BE2C (cell line): ENCODE measurements around the gene KSR2.

Experiments used
- DNase-seq: peaks from one replicate; pipeline ENCODE4 v3.0.0-alpha.2; 2020
- H3K27me3 ChIP-seq: fragments of 250-450 bp; sonication (Bioruptor Pico); 2 replicates; pipeline ENCODE4 v1.5.1; 2020; ENCODE audit warnings: mild to moderate bottlenecking
- H3K36me3 ChIP-seq: fragments of 250-450 bp; sonication (Bioruptor Pico); 2 replicates; pipeline ENCODE4 v1.5.1; 2020; ENCODE audit warnings: mild to moderate bottlenecking
- H3K4me1 ChIP-seq: fragments of 250-450 bp; sonication (Bioruptor Pico); 2 replicates; pipeline ENCODE4 v1.5.1; 2020
- H3K4me3 ChIP-seq: 2 replicates; pipeline ENCODE4 v1.5.1; 2011; ENCODE audit warnings: low read depth, low read length
- H3K9me3 ChIP-seq: fragments of 250-450 bp; sonication (Bioruptor Pico); 2 replicates; pipeline ENCODE4 v1.5.1; 2020
- CTCF ChIP-seq: IDR thresholded peaks from 2 replicates; pipeline ENCODE4 v1.5.1; 2012; ENCODE audit warnings: mild to moderate bottlenecking, low read depth, low read length

KSR2 gene

GRCh38 chr12:117497407-117497806, 471.4 kb downstream of the KSR2 start:
- no peak for TF ChIP-seq CTCF
- no peak for DNase-seq
- Histone ChIP-seq H3K36me3 (no peaks in the 10 kb centered on the region), H3K4me1 (no peaks in the 10 kb centered on the region), H3K27me3 (no peaks in the 10 kb centered on the region), H3K4me3 (no peak overlapping the region), H3K9me3 (no peaks in the 10 kb centered on the region)

- H3K4me3 ChIP-seq, result no peak overlapping the region
- H3K27me3 ChIP-seq, result no peaks in the 10 kb centered on the region
- H3K4me1 ChIP-seq, result no peaks in the 10 kb centered on the region
- H3K36me3 ChIP-seq, result no peaks in the 10 kb centered on the region
- H3K9me3 ChIP-seq, result no peaks in the 10 kb centered on the region
- no peak for DNase-seq
- no peak for TF ChIP-seq CTCF
Measured at GRCh38 chr12:117494833-117495655, 473.7 kb downstream of the KSR2 start.

GRCh38 chr12:117491711-117492110, 477.1 kb downstream of the KSR2 start:
- Histone ChIP-seq H3K4me1 (no peaks in the 10 kb centered on the region), H3K27me3 (no peaks in the 10 kb centered on the region), H3K9me3 (no peaks in the 10 kb centered on the region), H3K36me3 (no peaks in the 10 kb centered on the region), H3K4me3 (no peak overlapping the region)
- no peak for TF ChIP-seq CTCF
- DNase-seq, result no peak

- H3K9me3 ChIP-seq, result no peaks in the 10 kb centered on the region
- no peak for DNase-seq
- H3K36me3 ChIP-seq, result no peaks in the 10 kb centered on the region
- no peak overlapping the region for H3K4me3 ChIP-seq
- no peaks in the 10 kb centered on the region for H3K4me1 ChIP-seq
- TF ChIP-seq CTCF, result no peak
- no peaks in the 10 kb centered on the region for H3K27me3 ChIP-seq
Measured at GRCh38 chr12:117490130-117490529, 478.7 kb downstream of the KSR2 start.

GRCh38 chr12:117489671-117490070, 479.1 kb downstream of the KSR2 start:
- TF ChIP-seq CTCF, result no peak
- DNase-seq, result no peak
- H3K4me3 ChIP-seq, result no peak overlapping the region
- H3K36me3 ChIP-seq, result no peaks in the 10 kb centered on the region
- no peaks in the 10 kb centered on the region for H3K27me3 ChIP-seq
- no peaks in the 10 kb centered on the region for H3K4me1 ChIP-seq
- no peaks in the 10 kb centered on the region for H3K9me3 ChIP-seq

GRCh38 chr12:117486840-117487659, 481.7 kb downstream of the KSR2 start:
- no peak for TF ChIP-seq CTCF
- Histone ChIP-seq H3K9me3 (no peaks in the 10 kb centered on the region), H3K4me3 (no peak overlapping the region), H3K27me3 (no peaks in the 10 kb centered on the region), H3K4me1 (no peaks in the 10 kb centered on the region), H3K36me3 (no peaks in the 10 kb centered on the region)
- DNase-seq, result no peak
